Measurements from ENCODE around the gene TPI1.
"Not testable (repeated sequence)": the region's sequence is repeated elsewhere in the genome, so short reads cannot be mapped to it uniquely, and the experiment has no call there.

DNA sequence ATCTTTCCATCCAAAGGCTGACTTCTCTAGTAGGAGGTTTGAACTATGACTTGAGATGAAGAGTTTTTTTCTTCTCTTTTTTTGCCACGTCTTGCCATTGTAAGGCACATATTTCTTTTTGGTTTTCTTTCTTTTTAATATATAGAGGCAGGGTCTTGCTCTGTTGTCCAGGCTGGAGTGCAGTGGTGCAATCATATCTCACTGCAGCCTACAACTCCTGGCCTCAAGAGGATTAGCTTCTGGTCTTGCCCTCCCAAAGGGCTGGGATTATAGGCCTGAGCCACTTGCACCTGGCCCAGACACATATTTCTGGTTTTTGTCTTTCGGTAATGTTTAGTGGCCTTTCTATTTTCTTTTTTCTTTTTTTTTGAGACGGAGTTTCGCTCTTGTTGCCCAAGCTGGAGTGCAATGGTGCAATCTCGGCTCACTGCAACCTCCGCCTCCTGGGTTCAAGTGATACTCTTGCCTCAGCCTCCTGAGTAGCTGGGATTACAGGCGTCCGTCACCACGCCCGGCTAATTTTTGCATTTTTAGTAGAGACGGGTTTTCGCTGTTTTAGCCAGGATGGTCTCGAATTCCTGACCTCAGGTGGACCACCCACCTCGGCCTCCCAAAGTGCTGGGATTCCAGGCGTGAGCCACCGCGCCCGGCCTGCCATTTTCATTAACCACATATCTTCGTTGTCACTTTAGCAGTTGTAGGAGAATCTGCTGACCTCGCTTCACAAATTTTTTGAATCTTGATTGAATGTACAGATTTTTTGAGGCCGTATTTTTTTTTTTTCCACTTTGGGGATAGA, 22.6 kb downstream of the TPI1 start:
- TF ChIP-seq TCF4 (CRISPR knock-in tag; IDR thresholded peaks at IDR 0.05; ENCODE audit: borderline replicate concordance); BACH2 (CRISPR knock-in tag; IDR thresholded peaks at IDR 0.05; ENCODE audit: borderline replicate concordance); ESRRG (CRISPR knock-in tag; IDR thresholded peaks at IDR 0.05); TOX (CRISPR knock-in tag; IDR thresholded peaks at IDR 0.05; ENCODE audit: borderline replicate concordance): not testable (repeated sequence)
- TF ChIP-seq, protein P1, sequence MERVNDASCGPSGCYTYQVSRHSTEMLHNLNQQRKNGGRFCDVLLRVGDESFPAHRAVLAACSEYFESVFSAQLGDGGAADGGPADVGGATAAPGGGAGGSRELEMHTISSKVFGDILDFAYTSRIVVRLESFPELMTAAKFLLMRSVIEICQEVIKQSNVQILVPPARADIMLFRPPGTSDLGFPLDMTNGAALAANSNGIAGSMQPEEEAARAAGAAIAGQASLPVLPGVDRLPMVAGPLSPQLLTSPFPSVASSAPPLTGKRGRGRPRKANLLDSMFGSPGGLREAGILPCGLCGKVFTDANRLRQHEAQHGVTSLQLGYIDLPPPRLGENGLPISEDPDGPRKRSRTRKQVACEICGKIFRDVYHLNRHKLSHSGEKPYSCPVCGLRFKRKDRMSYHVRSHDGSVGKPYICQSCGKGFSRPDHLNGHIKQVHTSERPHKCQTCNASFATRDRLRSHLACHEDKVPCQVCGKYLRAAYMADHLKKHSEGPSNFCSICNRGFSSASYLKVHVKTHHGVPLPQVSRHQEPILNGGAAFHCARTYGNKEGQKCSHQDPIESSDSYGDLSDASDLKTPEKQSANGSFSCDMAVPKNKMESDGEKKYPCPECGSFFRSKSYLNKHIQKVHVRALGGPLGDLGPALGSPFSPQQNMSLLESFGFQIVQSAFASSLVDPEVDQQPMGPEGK (CRISPR knock-in tag; IDR thresholded peaks at IDR 0.05; ENCODE audit: borderline replicate concordance), result not testable (repeated sequence)

Measured in SK-N-SH treated with all-trans-retinoic acid at 6 μM for 48 hours (cell line).